B cell (primary cell): ENCODE results near the gene TBC1D12. TPM values are rescaled to one million over a fixed set of nuclear protein-coding genes. Genes with fewer than 3 reads are reported as not detected.

Source experiments
- ATAC-seq: fragments of 200-7000 bp; cut with Tn5 transposase; one replicate; pipeline ENCODE4 v1.10.0; 2021; ENCODE audit warnings: low read depth, mild to moderate bottlenecking, moderate number of reproducible peaks, moderate library complexity
- CTCF ChIA-PET: fragments of 350-600 bp; sonication (Branson Sonifier 250); formaldehyde crosslinking; loops from one replicate; lab custom pipeline; 2021; ENCODE audit warnings: antibody characterized with exemption, inconsistent platforms; lab: Charles Lee
- POLR2A ChIA-PET: fragments of 350-600 bp; sonication (Branson Sonifier 250); formaldehyde crosslinking; loops from one replicate; lab custom pipeline; 2021; ENCODE audit warnings: antibody characterized with exemption; lab: Charles Lee
- DNase-seq: peaks from one replicate; pipeline ENCODE4 v3.0.0; 2013
- H2AFZ ChIP-seq: 2 replicates; pipeline ENCODE4 v1.6.1; 2012; ENCODE audit warnings: mild to moderate bottlenecking, low read depth, low read length; ENCODE audit not compliant: insufficient read depth, poor library complexity, severe bottlenecking
- H3K27ac ChIP-seq, 2 donors: 1 replicate in 1 of 2; 2 replicates in 1 of 2; pipeline ENCODE4 v1.5.1; 2012 to 2013; ENCODE audit warnings: low read length in 2 of 2, mild to moderate bottlenecking in 2 of 2, moderate library complexity in 1 of 2
- H3K27me3 ChIP-seq, 4 experiments: fragments of 200-600 bp in 1 of 4; sonication (generic) in 1 of 4; replicated peaks in 1 of 4; 1 replicate in 2 of 4; 2 replicates in 2 of 4; pipeline versions ENCODE4 v1.6.1 to v1.7.0; 2013 to 2016; ENCODE audit warnings: low read length in 3 of 4, mild to moderate bottlenecking in 2 of 4, mixed read lengths in 1 of 4, moderate library complexity in 1 of 4; ENCODE audit not compliant: insufficient read depth in 4 of 4, control insufficient read depth in 3 of 4; ENCODE audit errors: control extremely low read depth in 1 of 4
- H3K36me3 ChIP-seq, 2 experiments: replicated peaks in 1 of 2; 1 replicate in 1 of 2; 2 replicates in 1 of 2; pipeline versions ENCODE4 v1.6.1 to v1.7.1; 2013; ENCODE audit warnings: low read length in 1 of 2; ENCODE audit not compliant: insufficient read depth in 2 of 2, control insufficient read depth in 1 of 2; ENCODE audit errors: control extremely low read depth in 1 of 2, extremely low read depth in 1 of 2
- H3K4me1 ChIP-seq, 2 donors: fragments of 200-600 bp in 1 of 2; sonication (generic) in 1 of 2; 1 replicate in 1 of 2; 2 replicates in 1 of 2; pipeline versions ENCODE4 v1.5.1 to v1.6.1; 2013 to 2017; ENCODE audit warnings: low read length in 2 of 2; ENCODE audit not compliant: control insufficient read depth in 2 of 2, insufficient read depth in 2 of 2
- H3K4me2 ChIP-seq: replicated peaks from 2 replicates; pipeline ENCODE3; 2012; ENCODE audit warnings: mild to moderate bottlenecking, low read depth, low read length; ENCODE audit not compliant: poor library complexity, severe bottlenecking
- H3K4me3 ChIP-seq, 5 experiments: fragments of 200-600 bp in 1 of 5; sonication (generic) in 1 of 5; 1 replicate in 3 of 5; 2 replicates in 2 of 5; pipeline versions ENCODE4 v1.5.1 to v1.7.0; 2011 to 2016; ENCODE audit warnings: low read length in 4 of 5, mild to moderate bottlenecking in 4 of 5, low read depth in 2 of 5, control low read depth in 1 of 5, moderate library complexity in 1 of 5; ENCODE audit not compliant: insufficient read depth in 1 of 5; ENCODE audit errors: control extremely low read depth in 1 of 5, extremely low read depth in 1 of 5
- H3K79me2 ChIP-seq: fragments of 200-600 bp; sonication (generic); one replicate; pipeline ENCODE4 v1.6.0; 2016; ENCODE audit warnings: low read length; ENCODE audit not compliant: control insufficient read depth, insufficient read depth
- H3K9ac ChIP-seq: fragments of 200-600 bp; sonication (generic); 2 replicates; pipeline ENCODE4 v1.6.1; 2017; ENCODE audit warnings: mild to moderate bottlenecking, low read length, moderate library complexity
- H3K9me3 ChIP-seq, 3 donors: one replicate each; pipeline versions ENCODE4 v1.6.1 to v1.7.1; 2013; ENCODE audit warnings: low read length in 2 of 3; ENCODE audit not compliant: control insufficient read depth in 2 of 3, insufficient read depth in 1 of 3; ENCODE audit errors: control extremely low read depth in 1 of 3
- H4K20me1 ChIP-seq: 2 replicates; pipeline ENCODE4 v1.6.0; 2012; ENCODE audit warnings: mild to moderate bottlenecking, low read length; ENCODE audit not compliant: insufficient read depth, control insufficient read depth, poor library complexity, severe bottlenecking
- H3K27ac Mint-ChIP-seq: one replicate; pipeline ENCODE4 v1.8.0; 2021; ENCODE audit warnings: mixed read lengths
- H3K27me3 Mint-ChIP-seq: one replicate; pipeline ENCODE4 v1.8.0; 2021; ENCODE audit warnings: mixed read lengths
- H3K4me1 Mint-ChIP-seq: one replicate; pipeline ENCODE4 v1.8.0; 2021; ENCODE audit warnings: mixed read lengths
- H3K4me3 Mint-ChIP-seq: one replicate; pipeline ENCODE4 v1.8.0; 2021; ENCODE audit warnings: mixed read lengths
- H3K9me3 Mint-ChIP-seq: one replicate; pipeline ENCODE4 v1.8.0; 2022; ENCODE audit warnings: mixed read lengths; ENCODE audit not compliant: insufficient read depth
- CTCF ChIP-seq: fragments of 200-600 bp; IDR thresholded peaks from one replicate; pipeline ENCODE4 v1.8.0; 2022; ENCODE audit warnings: antibody characterized with exemption, mild to moderate bottlenecking
- EZH2 ChIP-seq: IDR thresholded peaks from 2 replicates; pipeline ENCODE4 v1.6.1; 2012; ENCODE audit warnings: borderline replicate concordance, low read depth, mild to moderate bottlenecking, moderate library complexity, low read length; ENCODE audit not compliant: insufficient read depth, poor library complexity, severe bottlenecking
- WGBS: methylation state at CpG from one replicate; pipeline ENCODE4 v1.1.5; 2013; ENCODE audit warnings: missing lambda C conversion rate; ENCODE audit not compliant: insufficient coverage; 5-methylcytosine and 5-hydroxymethylcytosine counted together
- intact Hi-C: fragments of 100-400 bp; cut with micrococcal nuclease; formaldehyde crosslinking; loops from one replicate; pipeline ENCODE4 v1.10.0; 2022
- polyA plus RNA-seq: library from polyadenylated mRNA; depleted of rRNA; stranded (reverse); fragments of >200 nt; gene quantifications from 2 replicates; pipeline ENCODE4 v1.2.3, GENCODE V29; 2012
- total RNA-seq, 2 donors: library from RNA; stranded (reverse); fragments of 120-200 nt in 1 of 2; gene quantifications; 1 replicate in 1 of 2; 2 replicates in 1 of 2; pipeline versions ENCODE4 v1.2.3 to v1.2.4, GENCODE V29; 2013 to 2022

The TBC1D12 gene
- total and polyA plus RNA-seq, 2 donors (not counting 1 experiment from before 2014, with no cell fraction given), result 3.1 to 9.3 TPM

GRCh38 chr10:94362360-94363250 lies 39.7 kb upstream of the TBC1D12 start, which contains the start of gene NOC3L:
Gene NOC3L (minus strand): TSS chr10:94362939. CDS start chr10:94362838, 101 bp downstream.
- peaks cover 36% of the 10 kb centered on the region for H3K4me1 Mint-ChIP-seq
- peak within 1 kb of the TSS; percentile 91 for H2AFZ ChIP-seq

More at GRCh38 chr10:94362360-94363250, 39.7 kb upstream of the TBC1D12 start, which contains the start of gene NOC3L:
- Histone ChIP-seq H3K36me3 (peaks cover 5 to 13% of the 10 kb centered on the region in 2 experiments), H3K27me3 (peaks cover 0 to 5% (median 2%) of the 10 kb centered on the region in 4 experiments), H3K9me3 (no peaks in the 10 kb centered on the region), H3K4me2 (peak within 1 kb of the TSS; percentile 87), H4K20me1 (no peaks in the 10 kb centered on the region), H3K4me1 (peaks cover 16 to 18% of the 10 kb centered on the region in 2 donors), H3K4me3 (peak within 1 kb of the TSS; percentile 66 to 95 (median 86)), H3K9ac (peak within 1 kb of the TSS; percentile 97), H3K27ac (peak within 1 kb of the TSS; percentile 94 to 95), H3K79me2 (peaks cover 29% of the 10 kb centered on the region)
- intact Hi-C loops, result loop anchor here (1.0 to 2.0 kb wide), 6 partner anchors 18 to 866 kb away; partner anchors contain the start of genes CEP55, FRA10AC1, HELLS and TBC1D12
- peak; percentile 98 for DNase-seq
- peak; percentile 97 for ATAC-seq
- H3K27ac Mint-ChIP-seq, result peak within 1 kb of the TSS; percentile 98
- peak within 1 kb of the TSS; percentile 98 for H3K4me3 Mint-ChIP-seq
- H3K9me3 Mint-ChIP-seq, result no peaks in the 10 kb centered on the region
- POLR2A ChIA-PET, result interaction anchor here (0.6 to 2.4 kb wide), 3 partner anchors 18 to 42 kb away, joined by 5 to 15 read pairs (median 6); partner anchors contain the start of gene TBC1D12
- TF ChIP-seq EZH2 (no peak), CTCF (peak; percentile 92)
- H3K27me3 Mint-ChIP-seq, result peaks cover 11% of the 10 kb centered on the region
- under 1% methylated on average over 44 of the region's 55 CpGs for WGBS
- CTCF ChIA-PET, result interaction anchor here (0.5 to 3.1 kb wide), 6 partner anchors 16 to 134 kb away, joined by 3 to 23 read pairs (median 11); partner anchors contain the start of gene TBC1D12
